Heart right ventricle (tissue), 16 donors: ENCODE results near the gene MBD3L2. TPM values are rescaled to one million over a fixed set of nuclear protein-coding genes. Genes with fewer than 3 reads are reported as not detected.
"Not testable (repeated sequence)": the region's sequence is repeated elsewhere in the genome, so short reads cannot be mapped to it uniquely, and the experiment has no call there.

Experiments used
- ATAC-seq, 8 donors: fragments of 200-7000 bp; cut with Tn5 transposase; one replicate each; pipeline ENCODE4 v1.9.1; 2020; ENCODE audit warnings: mild to moderate bottlenecking in 8 of 8, moderate library complexity in 8 of 8, moderate number of reproducible peaks in 1 of 8
- DNase-seq, 2 donors: peaks; one replicate each; pipeline ENCODE4 v3.0.0-alpha.2; 2020
- H3K27ac ChIP-seq, 10 donors: fragments of 200-600 bp; sonication (generic) in 2 of 10; one replicate each; pipeline versions ENCODE4 v1.5.0 to v1.8.0; 2020 to 2022; ENCODE audit warnings: mild to moderate bottlenecking in 3 of 10
- H3K27me3 ChIP-seq, 7 donors: fragments of 200-600 bp; one replicate each; pipeline ENCODE4 v1.8.0; 2021 to 2022; ENCODE audit warnings: mild to moderate bottlenecking in 2 of 7
- H3K36me3 ChIP-seq, 9 donors: fragments of 200-600 bp; sonication (generic) in 1 of 9; one replicate each; pipeline versions ENCODE4 v1.5.0 to v1.8.0; 2020 to 2022; ENCODE audit warnings: mild to moderate bottlenecking in 2 of 9
- H3K4me1 ChIP-seq, 9 donors: fragments of 200-600 bp; sonication (generic) in 1 of 9; one replicate each; pipeline versions ENCODE4 v1.5.0 to v1.8.0; 2020 to 2022; ENCODE audit warnings: mild to moderate bottlenecking in 4 of 9
- H3K4me3 ChIP-seq, 10 donors: fragments of 200-600 bp; sonication (generic) in 2 of 10; one replicate each; pipeline versions ENCODE4 v1.5.0 to v1.8.0; 2020 to 2022; ENCODE audit warnings: mild to moderate bottlenecking in 7 of 10, moderate library complexity in 2 of 10
- H3K9me3 ChIP-seq, 11 donors: fragments of 200-600 bp in 10 of 11; sonication (generic) in 2 of 11; one replicate each; pipeline versions ENCODE4 v1.5.0 to v1.8.0; 2013 to 2022; ENCODE audit warnings: mild to moderate bottlenecking in 2 of 11, control low read depth in 1 of 11, moderate library complexity in 1 of 11
- CTCF ChIP-seq, 9 donors: fragments of 200-600 bp; sonication (generic) in 2 of 9; IDR thresholded peaks; one replicate each; pipeline versions ENCODE4 v1.5.0 to v1.8.0; 2021 to 2022; ENCODE audit warnings: antibody characterized with exemption in 9 of 9, mild to moderate bottlenecking in 5 of 9, moderate library complexity in 1 of 9
- WGBS, 2 donors: extraction: QIAGEN DNeasy Blood & Tissue Kit; methylation state at CpG; one replicate each; pipeline ENCODE4 v1.1.7; 2013; ENCODE audit warnings: inconsistent platforms in 1 of 2; 5-methylcytosine and 5-hydroxymethylcytosine counted together
- intact Hi-C, 10 donors: fragments of 100-400 bp; cut with DNase I; formaldehyde crosslinking; loops; one replicate each; pipeline versions ENCODE4 v1.11.1 to v1.14.2; 2022
- long read RNA-seq, 3 donors: library from polyadenylated mRNA; unstranded; transcript quantifications; one replicate each; pipeline ENCODE4 v2.0.0, GENCODE V29; 2020 to 2021
- polyA plus RNA-seq, 2 donors: library from polyadenylated mRNA; stranded (reverse); fragments of 200-250 nt; gene quantifications; one replicate each; pipeline ENCODE4 v1.2.3, GENCODE V29; 2013
- total RNA-seq, 10 donors: library from RNA; stranded (reverse); fragmentation: NEBNext Ultra II Directional in 3 of 10; extraction: Animal tissue kit (Norgen Biotek cat#: 25700) in 3 of 10; gene quantifications; one replicate each; pipeline versions ENCODE4 v1.2.1 to v1.2.4, GENCODE V29; 2021 to 2023
- donor health status: Arrhythmogenic right ventricular cardiomyopathy.
- donor health status: ischemic (EF 13 %, LVEDD 7.1; RV severe dilation, severe dysfunction).
- donor health status: healthy with polysubstance abuse.
- donor health status: DM: no; HTN: yes; CAD: no.
- donor health status: DM: no; HTN: no; CAD: no.
- donor health status: ischemic (EF 25% LVEDD 6.9; RV normal size, moderate dysfunction).
- donor health status: ischemic (EF 25% LVEDD 5.7; RV mildly dilated, moderate dysfunction).
- donor health status: healthy.
- donor health status: DM: yes; HTN: yes; CAD: no.
- donor health status: Ischemic cardiomyopathy.
- donor health status: ischemic (EF 35%, LVEDD 5.7; RV mildly dilated, moderate dysfunction).
- donor health status: nonischemic (EF 11% LVEDD 7.7; RV severe dilation, severe dysfunction).
- donor health status: DM: yes; HTN: yes; CAD: no.
- donor health status: PGD.
- donor health status: ischemic (EF 29% LVEDD 5.4; RV normal size, mild dysfunction).
- donor health status: nonischemic (EF 23%, LVEDD 6.1; RV moderate dilation, normal function).

MBD3L2 gene
- not detected for total RNA-seq
- polyA plus RNA-seq, result not detected
- long read RNA-seq, donor 1, result 0 reads
- long read RNA-seq, donor 2, result 0 reads
- long read RNA-seq, donor 3, result 0 reads

GRCh38 chr19:7049021-7049420, at the start of gene MBD3L2:
MBD3L2 (plus strand) TSS chr19:7049321; CDS start chr19:7049374, 53 bp downstream.
- intact Hi-C loops, H3K4me1 ChIP-seq, H3K27ac ChIP-seq, H3K9me3 ChIP-seq, H3K4me3 ChIP-seq, H3K27me3 ChIP-seq, ATAC-seq, H3K36me3 ChIP-seq, DNase-seq: not testable (repeated sequence)
- no CpG with 5 or more reads among the region's 7 CpGs for WGBS, 2 donors

- no peak for DNase-seq
- no peak for TF ChIP-seq CTCF (IDR thresholded peaks at IDR 0.05)
- Histone ChIP-seq H3K27me3 (peaks cover 0 to 29% (median 8%) of the 10 kb centered on the region in 7 donors), H3K9me3 (no peaks in the 10 kb centered on the region), H3K4me3 (no peak overlapping the region), H3K27ac (peak overlapping the region in 1 of 10 donors; percentile 77), H3K36me3 (no peaks in the 10 kb centered on the region), H3K4me1 (peaks cover 0 to 31% (median 0%) of the 10 kb centered on the region in 9 donors)
- intact Hi-C loops, result no loop called here
- WGBS, 2 donors, result 66 to 67% methylated on average over 7 of the region's 7 CpGs
- no peak for ATAC-seq
These were observed 49.2 kb upstream of the MBD3L2 start for GRCh38 chr19:6999933-7000332.

GRCh38 chr19:7000333-7000732, 48.8 kb upstream of the MBD3L2 start:
- Histone ChIP-seq H3K27me3 (peaks cover 0 to 29% (median 8%) of the 10 kb centered on the region in 7 donors), H3K27ac (peak overlapping the region in 1 of 10 donors; percentile 77), H3K9me3 (no peaks in the 10 kb centered on the region), H3K36me3 (no peaks in the 10 kb centered on the region), H3K4me1 (peaks cover 0 to 31% (median 0%) of the 10 kb centered on the region in 9 donors), H3K4me3 (no peak overlapping the region)
- intact Hi-C loops, result no loop called here
- TF ChIP-seq CTCF (IDR thresholded peaks at IDR 0.05), result no peak
- DNase-seq, result no peak
- WGBS, 2 donors, result 58 to 61% methylated on average over 3 of the region's 3 CpGs
- ATAC-seq, result peak in 2 of 8 donors; percentile 42 to 49

- H3K27ac ChIP-seq, result peak overlapping the region in 1 of 10 donors; percentile 77
- peaks cover 0 to 29% (median 8%) of the 10 kb centered on the region in 7 donors for H3K27me3 ChIP-seq
- intact Hi-C loops, result no loop called here
- DNase-seq, result no peak
- no peaks in the 10 kb centered on the region for H3K36me3 ChIP-seq
- no peak overlapping the region for H3K4me3 ChIP-seq
- no peak for ATAC-seq
- no peaks in the 10 kb centered on the region for H3K9me3 ChIP-seq
- 57 to 66% methylated on average over 1 of the region's 1 CpG for WGBS, 2 donors
- TF ChIP-seq CTCF (IDR thresholded peaks at IDR 0.05), result no peak
- peaks cover 0 to 31% (median 0%) of the 10 kb centered on the region in 9 donors for H3K4me1 ChIP-seq
These were observed 48.3 kb upstream of the MBD3L2 start for GRCh38 chr19:7000816-7001215.

- peak in 1 of 8 donors; percentile 39 for ATAC-seq
- H3K9me3 ChIP-seq, result no peaks in the 10 kb centered on the region
- intact Hi-C loops, result no loop called here
- no peaks in the 10 kb centered on the region for H3K36me3 ChIP-seq
- H3K4me3 ChIP-seq, result no peak overlapping the region
- peak in 8 of 9 donors; percentile 56 to 85 (median 66) for TF ChIP-seq CTCF (IDR thresholded peaks at IDR 0.05)
- WGBS, 2 donors, result 49 to 56% methylated on average over 18 of the region's 18 CpGs
- H3K4me1 ChIP-seq, result peaks cover 0 to 32% (median 0%) of the 10 kb centered on the region in 9 donors
- no peak for DNase-seq
- H3K27me3 ChIP-seq, result peaks cover 0 to 38% (median 8%) of the 10 kb centered on the region in 7 donors
- no peak overlapping the region for H3K27ac ChIP-seq
These were observed 44.7 kb upstream of the MBD3L2 start for GRCh38 chr19:7004313-7004931.
